Fibroblast of lung (primary cell): ENCODE results near the gene PWWP2B.

Experiments
- CTCF ChIP-seq, 2 donors: IDR thresholded peaks in 1 of 2; conservative IDR thresholded peaks in 1 of 2; 1 replicate in 1 of 2; 2 replicates in 1 of 2; pipeline ENCODE4 v1.5.1; 2011 to 2012; ENCODE audit warnings: low read length in 2 of 2, control low read depth in 1 of 2, inconsistent platforms in 1 of 2, low read depth in 1 of 2, mild to moderate bottlenecking in 1 of 2
- EZH2 ChIP-seq: IDR thresholded peaks from 2 replicates; pipeline ENCODE4 v1.5.1; 2012; ENCODE audit warnings: low read length, control low read depth, mild to moderate bottlenecking; ENCODE audit errors: missing control alignments

- TF ChIP-seq CTCF (conservative IDR thresholded peaks at IDR 0.05 in 1 of 2, IDR thresholded peaks at IDR 0.05 in 1 of 2; ENCODE audit: low read depth in 1 of 2, low read length in 2 of 2) (no peak), EZH2 (no peak)
Measured at GRCh38 chr10:132415956-132416355, 19.0 kb downstream of the PWWP2B start.
